Measurements from ENCODE around the gene YEATS4.

YEATS4 gene

GRCh38 chr12:69435644-69436043, 76.1 kb downstream of the YEATS4 start:
- DNase-seq: no peak

GRCh38 chr12:69437073-69437472, 77.5 kb downstream of the YEATS4 start:
- DNase-seq: no peak

- DNase-seq: no peak
Observed at GRCh38 chr12:69438539-69438938, 79.0 kb downstream of the YEATS4 start.

GRCh38 chr12:69440016-69440415, 80.5 kb downstream of the YEATS4 start:
- DNase-seq: no peak
